Psoas muscle (tissue), 8 donors: ENCODE results near the gene AMMECR1L. TPM values are rescaled to one million over a fixed set of nuclear protein-coding genes. Genes with fewer than 3 reads are reported as not detected.
A peak's percentile ranks its signal among the peaks of the same experiment; 100 is the strongest.
"Not testable (repeated sequence)": the region's sequence is repeated elsewhere in the genome, so short reads cannot be mapped to it uniquely, and the experiment has no call there.

ENCODE experiments used
- ATAC-seq, 4 donors: fragments of 200-7000 bp; cut with Tn5 transposase; one replicate each; pipeline ENCODE4 v1.9.1; 2020; ENCODE audit warnings: moderate library complexity in 3 of 4, mild to moderate bottlenecking in 2 of 4
- DNase-seq, 2 donors: peaks; one replicate each; pipeline ENCODE4 v3.0.0-alpha.2; 2020
- H3K27ac ChIP-seq: fragments of 200-600 bp; one replicate; pipeline ENCODE4 v1.8.0; 2022
- H3K27me3 ChIP-seq, 3 donors: fragments of 200-600 bp in 1 of 3; one replicate each; pipeline versions ENCODE4 v1.6.1 to v1.8.0; 2013 to 2022; ENCODE audit warnings: low read length in 2 of 3, mild to moderate bottlenecking in 2 of 3, moderate library complexity in 1 of 3; ENCODE audit not compliant: insufficient read depth in 3 of 3
- H3K36me3 ChIP-seq, 2 donors: fragments of 200-600 bp in 1 of 2; one replicate each; pipeline versions ENCODE4 v1.6.1 to v1.8.0; 2013 to 2022; ENCODE audit warnings: low read depth in 1 of 2, mild to moderate bottlenecking in 1 of 2, moderate library complexity in 1 of 2; ENCODE audit not compliant: insufficient read depth in 1 of 2
- H3K4me1 ChIP-seq: fragments of 200-600 bp; one replicate; pipeline ENCODE4 v1.8.0; 2022
- H3K4me3 ChIP-seq: fragments of 200-600 bp; one replicate; pipeline ENCODE4 v1.8.0; 2022; ENCODE audit warnings: mild to moderate bottlenecking
- H3K9me3 ChIP-seq: fragments of 200-600 bp; one replicate; pipeline ENCODE4 v1.8.0; 2022
- CTCF ChIP-seq: fragments of 200-600 bp; IDR thresholded peaks from one replicate; pipeline ENCODE4 v1.8.0; 2022; ENCODE audit warnings: antibody characterized with exemption
- WGBS, 3 donors: extraction: QIAGEN DNeasy Blood & Tissue Kit; methylation state at CpG; one replicate each; pipeline versions ENCODE4 v1.1.6 to v1.1.7; 2013; 5-methylcytosine and 5-hydroxymethylcytosine counted together
- intact Hi-C, 2 donors: fragments of 100-400 bp; cut with DNase I; formaldehyde crosslinking; loops; one replicate each; pipeline versions ENCODE4 v1.11.0 to v1.14.2; 2022
- polyA plus RNA-seq, 3 donors: library from polyadenylated mRNA; stranded (reverse); fragments of 200-250 nt; gene quantifications; one replicate each; pipeline ENCODE4 v1.2.3, GENCODE V29; 2013
- total RNA-seq, 4 donors: library from RNA; stranded (reverse); fragmentation: NEBNext Ultra II Directional in 2 of 4; extraction: Animal tissue kit (Norgen Biotek cat#: 25700) in 2 of 4; gene quantifications; one replicate each; pipeline versions ENCODE4 v1.2.1 to v1.2.4, GENCODE V29; 2021 to 2023
- donor health status: healthy with polysubstance abuse.
- donor health status: DM: no; HTN: no; CAD: no; lungs with moderate emphysema.
- donor health status: Bipolar disorder and iron deficiency.
- donor health status: healthy.
- donor health status: DM: yes; HTN: yes; CAD: no.
- donor health status: DM: no; HTN: no; CAD: no.
- donor health status: DM: no; HTN: no; CAD: no.
- donor health status: DM: yes; HTN: yes; CAD: no.

AMMECR1L gene
- total and polyA plus RNA-seq, 7 donors: 6.2 to 14.8 (median 11.0) TPM

GRCh38 chr2:127897531-127898211, 11.9 kb upstream of the AMMECR1L start:
- intact Hi-C loops: no loop called here
- H3K4me1 ChIP-seq: no peaks in the 10 kb centered on the region

GRCh38 chr2:127893494-127893893, 7.7 kb upstream of the AMMECR1L start:
- DNase-seq (no peak), ATAC-seq (peak in 2 of 4 donors; percentile 35 to 37)
- Histone ChIP-seq H3K27me3 (no peaks in the 10 kb centered on the region), H3K4me3 (no peak overlapping the region), H3K4me1 (no peaks in the 10 kb centered on the region), H3K9me3 (no peaks in the 10 kb centered on the region), H3K27ac (no peak overlapping the region), H3K36me3 (no peaks in the 10 kb centered on the region)
- intact Hi-C loops: no loop called here
- 49 to 69% (median 54%) methylated on average over 5 of the region's 5 CpGs for WGBS, 3 donors
- no peak for TF ChIP-seq CTCF

More at GRCh38 chr2:127897531-127898211, 11.9 kb upstream of the AMMECR1L start:
- no peak overlapping the region for H3K27ac ChIP-seq
- H3K27me3 ChIP-seq: no peaks in the 10 kb centered on the region
- no peaks in the 10 kb centered on the region for H3K36me3 ChIP-seq
- WGBS, 3 donors: 57 to 71% (median 62%) methylated on average over 1 of the region's 1 CpG
- DNase-seq: no peak
- TF ChIP-seq CTCF: no peak
- no peak overlapping the region for H3K4me3 ChIP-seq
- H3K9me3 ChIP-seq: no peaks in the 10 kb centered on the region
- ATAC-seq: no peak

GRCh38 chr2:127893033-127893432, 7.3 kb upstream of the AMMECR1L start:
- WGBS, 3 donors: 64 to 72% (median 66%) methylated on average over 14 of the region's 14 CpGs
- H3K4me3 ChIP-seq: peak overlapping the region; percentile 11
- no peak overlapping the region for H3K27ac ChIP-seq
- H3K27me3 ChIP-seq: no peaks in the 10 kb centered on the region
- no peak for DNase-seq
- no peaks in the 10 kb centered on the region for H3K9me3 ChIP-seq
- no peak for TF ChIP-seq CTCF
- intact Hi-C loops: no loop called here
- H3K4me1 ChIP-seq: peaks cover 2% of the 10 kb centered on the region
- H3K36me3 ChIP-seq: no peaks in the 10 kb centered on the region
- peak; percentile 16 to 72 (median 32) for ATAC-seq

- intact Hi-C loops: no loop called here
- Histone ChIP-seq H3K27ac (no peak overlapping the region), H3K9me3 (no peaks in the 10 kb centered on the region), H3K4me3 (no peak overlapping the region), H3K36me3 (no peaks in the 10 kb centered on the region), H3K27me3 (no peaks in the 10 kb centered on the region), H3K4me1 (peaks cover 11% of the 10 kb centered on the region)
- ATAC-seq: no peak
- TF ChIP-seq CTCF: no peak
- DNase-seq: no peak
- WGBS, 3 donors: 57 to 64% (median 61%) methylated on average over 5 of the region's 5 CpGs
These were observed 6.1 kb upstream of the AMMECR1L start for GRCh38 chr2:127891811-127892210.

GRCh38 chr2:127890756-127891155, 5.0 kb upstream of the AMMECR1L start:
- H3K27ac ChIP-seq, ATAC-seq, H3K4me3 ChIP-seq, intact Hi-C loops, H3K36me3 ChIP-seq, H3K9me3 ChIP-seq, H3K27me3 ChIP-seq, DNase-seq: not testable (repeated sequence)
- 84 to 99% (median 96%) methylated on average over 7 of the region's 7 CpGs for WGBS, 3 donors
- H3K4me1 ChIP-seq: peaks cover 11% of the 10 kb centered on the region
